Loucy (cell line): ENCODE data around the gene UHMK1.

ENCODE experiments used
- EZH2phosphoT487 ChIP-seq: fragments of 200-600 bp; IDR thresholded peaks from 2 replicates; pipeline ENCODE4 v1.6.1; 2018; ENCODE audit warnings: antibody characterized with exemption, mild to moderate bottlenecking, moderate library complexity, borderline replicate concordance
- TF ChIP-seq, protein P1 (sequence below): fragments of 200-600 bp; sonication (generic); conservative IDR thresholded peaks from 2 replicates; pipeline ENCODE4 v1.5.1; 2014; ENCODE audit warnings: mild to moderate bottlenecking, antibody characterized with exemption, low read length

DNA sequence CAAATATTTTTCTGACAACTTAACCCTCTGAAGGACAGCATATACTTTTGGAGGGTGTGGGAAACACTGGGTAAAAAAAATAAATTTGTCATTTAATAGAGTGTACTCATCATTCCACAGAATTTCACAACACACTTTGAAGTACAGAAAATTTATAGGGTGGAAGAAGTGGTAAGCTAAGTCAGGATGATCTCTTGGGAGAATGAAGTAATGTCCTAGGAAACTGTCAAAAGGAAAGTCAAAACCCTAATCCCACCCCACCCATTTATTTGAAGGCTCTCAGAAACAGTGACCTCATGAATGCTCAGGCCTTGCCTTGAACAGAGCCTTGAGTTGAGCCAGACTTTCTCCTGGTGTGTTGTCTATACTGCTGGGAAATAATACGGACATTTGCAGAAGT, 56.6 kb downstream of the UHMK1 start:
- TF ChIP-seq EZH2phosphoT487, result no peak
- TF ChIP-seq, protein P1, sequence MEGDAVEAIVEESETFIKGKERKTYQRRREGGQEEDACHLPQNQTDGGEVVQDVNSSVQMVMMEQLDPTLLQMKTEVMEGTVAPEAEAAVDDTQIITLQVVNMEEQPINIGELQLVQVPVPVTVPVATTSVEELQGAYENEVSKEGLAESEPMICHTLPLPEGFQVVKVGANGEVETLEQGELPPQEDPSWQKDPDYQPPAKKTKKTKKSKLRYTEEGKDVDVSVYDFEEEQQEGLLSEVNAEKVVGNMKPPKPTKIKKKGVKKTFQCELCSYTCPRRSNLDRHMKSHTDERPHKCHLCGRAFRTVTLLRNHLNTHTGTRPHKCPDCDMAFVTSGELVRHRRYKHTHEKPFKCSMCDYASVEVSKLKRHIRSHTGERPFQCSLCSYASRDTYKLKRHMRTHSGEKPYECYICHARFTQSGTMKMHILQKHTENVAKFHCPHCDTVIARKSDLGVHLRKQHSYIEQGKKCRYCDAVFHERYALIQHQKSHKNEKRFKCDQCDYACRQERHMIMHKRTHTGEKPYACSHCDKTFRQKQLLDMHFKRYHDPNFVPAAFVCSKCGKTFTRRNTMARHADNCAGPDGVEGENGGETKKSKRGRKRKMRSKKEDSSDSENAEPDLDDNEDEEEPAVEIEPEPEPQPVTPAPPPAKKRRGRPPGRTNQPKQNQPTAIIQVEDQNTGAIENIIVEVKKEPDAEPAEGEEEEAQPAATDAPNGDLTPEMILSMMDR, result no peak
